Femur (tissue), 1 donor: Measurements from ENCODE around the gene LMAN2L.

ENCODE experiments used
- DNase-seq: peaks from one replicate; pipeline ENCODE4 v3.0.0-alpha.2; 2017

The LMAN2L gene

GRCh38 chr2:96739633-96740428 is at the start of gene LMAN2L:
Gene LMAN2L (minus strand): TSS chr2:96740064. CDS start chr2:96740040, 24 bp downstream.
- peak; percentile 99 for DNase-seq

GRCh38 chr2:96789245-96789617 is 49.4 kb upstream of the LMAN2L start:
- DNase-seq: no peak

GRCh38 chr2:96788442-96789244 is 48.8 kb upstream of the LMAN2L start:
- DNase-seq: peak; percentile 73

- DNase-seq: no peak
These were observed 47.5 kb upstream of the LMAN2L start for GRCh38 chr2:96787411-96787810.

GRCh38 chr2:96783388-96783787 is 43.5 kb upstream of the LMAN2L start:
- no peak for DNase-seq

GRCh38 chr2:96775160-96775559 is 35.3 kb upstream of the LMAN2L start:
- no peak for DNase-seq

- DNase-seq: no peak
These were observed 34.1 kb upstream of the LMAN2L start for GRCh38 chr2:96773922-96774321.

- no peak for DNase-seq
These were observed 33.2 kb upstream of the LMAN2L start for GRCh38 chr2:96772903-96773671.

GRCh38 chr2:96771796-96772618 is 32.1 kb upstream of the LMAN2L start:
- DNase-seq: no peak

GRCh38 chr2:96770442-96771202 is 30.8 kb upstream of the LMAN2L start:
- no peak for DNase-seq

- DNase-seq: peak; percentile 80
These were observed 29.9 kb upstream of the LMAN2L start for GRCh38 chr2:96769814-96770213.

- DNase-seq: no peak
These were observed 28.3 kb upstream of the LMAN2L start for GRCh38 chr2:96768083-96768561.

- no peak for DNase-seq
These were observed 27.4 kb upstream of the LMAN2L start for GRCh38 chr2:96767135-96767871.

- peak; percentile 39 for DNase-seq
These were observed 24.4 kb upstream of the LMAN2L start for GRCh38 chr2:96764253-96764637.

GRCh38 chr2:96763511-96764252 is 23.8 kb upstream of the LMAN2L start:
- no peak for DNase-seq

GRCh38 chr2:96762529-96763311 is 22.9 kb upstream of the LMAN2L start:
- no peak for DNase-seq

GRCh38 chr2:96760986-96761832 is 21.3 kb upstream of the LMAN2L start:
- DNase-seq: peak; percentile 59
